ENCODE measurements around the gene C16orf54. TPM values are rescaled to one million over a fixed set of nuclear protein-coding genes. Genes with fewer than 3 reads are reported as not detected.
"Not testable (repeated sequence)": the region's sequence is repeated elsewhere in the genome, so short reads cannot be mapped to it uniquely, and the experiment has no call there.

C16orf54 gene
- total and polyA plus RNA-seq, 2 experiments from 2014 or later = 3.2 TPM; not detected in 1

DNA sequence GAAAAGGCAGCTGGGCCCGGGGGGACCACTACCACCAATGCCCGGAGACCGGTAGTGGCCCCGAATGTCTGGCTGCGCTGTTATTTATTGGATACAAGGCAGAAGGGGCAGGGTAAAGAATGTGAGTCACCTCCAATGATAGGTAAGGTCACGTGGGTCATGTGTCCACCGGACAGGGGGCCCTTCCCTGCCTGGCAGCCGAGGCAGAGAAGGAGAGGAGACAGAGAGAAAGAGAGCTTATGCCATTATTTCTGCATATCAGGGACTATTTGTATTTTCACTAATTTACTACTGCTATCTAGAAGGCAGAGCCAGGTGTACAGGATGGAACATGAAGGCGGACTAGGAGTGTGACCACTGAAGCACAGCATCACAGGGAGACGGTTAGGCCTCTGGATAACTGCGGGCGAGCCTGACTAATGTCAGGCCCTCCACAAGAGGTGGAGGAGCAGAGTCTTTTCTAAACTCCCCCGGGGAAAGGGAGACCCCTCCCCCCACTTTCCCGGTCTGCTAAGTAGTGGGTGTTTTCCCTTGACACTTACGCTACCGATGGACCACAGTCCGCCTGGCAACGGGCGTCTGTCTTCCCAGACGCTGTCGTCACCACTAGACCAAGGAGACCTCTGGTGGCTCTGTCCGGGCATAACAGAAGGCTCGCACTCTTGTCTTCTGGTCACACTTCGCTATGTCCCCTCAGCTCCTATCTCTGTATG lies 24.5 kb downstream of the C16orf54 start:
- Histone ChIP-seq H3K36me3 (ENCODE audit: insufficient read depth) (peaks cover 16% of the 10 kb centered on the region), H3K27ac (ENCODE audit: low read depth) (peak overlapping the region; percentile 83), H3K4me1 (ENCODE audit: insufficient read depth) (peaks cover 38% of the 10 kb centered on the region), H3K79me2 (replicated peaks; ENCODE audit: insufficient read depth) (peaks cover 100% of the 10 kb centered on the region), H4K20me1 (replicated peaks; ENCODE audit: insufficient read depth) (peaks cover 66% of the 10 kb centered on the region), H3F3A (replicated peaks; ENCODE audit: low read depth) (peaks cover 38% of the 10 kb centered on the region)
- DNase-seq (ENCODE audit: low spot score) = peak; percentile 80
- H2AFZ ChIP-seq; H3K27me3 ChIP-seq (ENCODE audit: insufficient read depth); H3K4me2 ChIP-seq; H3K9me2 ChIP-seq (ENCODE audit: insufficient read depth); H3K4me3 Mint-ChIP-seq; H3K9me3 Mint-ChIP-seq; H3K4me3 ChIP-seq: not testable (repeated sequence)
- TF ChIP-seq, protein P1, sequence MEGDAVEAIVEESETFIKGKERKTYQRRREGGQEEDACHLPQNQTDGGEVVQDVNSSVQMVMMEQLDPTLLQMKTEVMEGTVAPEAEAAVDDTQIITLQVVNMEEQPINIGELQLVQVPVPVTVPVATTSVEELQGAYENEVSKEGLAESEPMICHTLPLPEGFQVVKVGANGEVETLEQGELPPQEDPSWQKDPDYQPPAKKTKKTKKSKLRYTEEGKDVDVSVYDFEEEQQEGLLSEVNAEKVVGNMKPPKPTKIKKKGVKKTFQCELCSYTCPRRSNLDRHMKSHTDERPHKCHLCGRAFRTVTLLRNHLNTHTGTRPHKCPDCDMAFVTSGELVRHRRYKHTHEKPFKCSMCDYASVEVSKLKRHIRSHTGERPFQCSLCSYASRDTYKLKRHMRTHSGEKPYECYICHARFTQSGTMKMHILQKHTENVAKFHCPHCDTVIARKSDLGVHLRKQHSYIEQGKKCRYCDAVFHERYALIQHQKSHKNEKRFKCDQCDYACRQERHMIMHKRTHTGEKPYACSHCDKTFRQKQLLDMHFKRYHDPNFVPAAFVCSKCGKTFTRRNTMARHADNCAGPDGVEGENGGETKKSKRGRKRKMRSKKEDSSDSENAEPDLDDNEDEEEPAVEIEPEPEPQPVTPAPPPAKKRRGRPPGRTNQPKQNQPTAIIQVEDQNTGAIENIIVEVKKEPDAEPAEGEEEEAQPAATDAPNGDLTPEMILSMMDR (conservative IDR thresholded peaks at IDR 0.05; ENCODE audit: low read depth in 2 of 2) = peak; percentile 40 to 68
- TF ChIP-seq CREB1 (CRISPR knock-in tag; IDR thresholded peaks at IDR 0.05; ENCODE audit: low read depth) = peak; percentile 74; the same call in 1 of the 2 replicates
- Mint-ChIP-seq H3K4me1 (peaks cover 45% of the 10 kb centered on the region), H3K27ac (peak overlapping the region; percentile 54), H3K36me3 (ENCODE audit: low read depth) (peaks cover 74% of the 10 kb centered on the region), H3K27me3 (ENCODE audit: insufficient read depth, low read depth, poor library complexity) (peaks cover 27% of the 10 kb centered on the region)
- peak; percentile 78 for ATAC-seq

DNA sequence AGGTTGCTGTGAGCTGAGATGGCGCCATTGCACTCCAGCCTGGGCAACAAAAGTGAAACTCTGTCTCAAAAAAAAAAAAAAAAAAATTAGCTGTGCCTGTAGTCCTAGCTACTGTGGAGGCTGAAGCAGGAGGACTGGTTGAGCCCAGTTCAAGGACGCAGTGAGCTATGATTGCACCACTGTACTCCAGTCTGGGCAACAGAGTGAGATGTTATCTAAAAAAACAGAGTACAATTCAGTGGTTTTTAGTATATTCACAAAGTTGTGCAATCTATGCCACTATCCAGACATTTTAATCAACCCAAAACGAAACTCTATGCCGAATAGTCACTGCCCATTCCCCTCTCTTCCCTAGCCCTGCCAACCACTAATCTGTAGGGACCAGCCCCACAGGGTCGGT lies 25.1 kb downstream of the C16orf54 start:
- Histone ChIP-seq H3K79me2 (replicated peaks; ENCODE audit: insufficient read depth) (peaks cover 100% of the 10 kb centered on the region), H3K36me3 (ENCODE audit: insufficient read depth) (peaks cover 20% of the 10 kb centered on the region), H4K20me1 (replicated peaks; ENCODE audit: insufficient read depth) (peaks cover 67% of the 10 kb centered on the region), H3K4me1 (ENCODE audit: insufficient read depth) (peaks cover 42% of the 10 kb centered on the region), H3K27ac (ENCODE audit: low read depth) (peak overlapping the region; percentile 83), H3F3A (replicated peaks; ENCODE audit: low read depth) (peaks cover 39% of the 10 kb centered on the region), H3K4me2 (peak overlapping the region; percentile 20; the same call in 1 of the 2 replicates), H3K9me2 (ENCODE audit: insufficient read depth) (no peaks in the 10 kb centered on the region), H3K27me3 (ENCODE audit: insufficient read depth) (no peaks in the 10 kb centered on the region), H3K4me3 (no peak overlapping the region), H2AFZ (no peak overlapping the region)
- no peaks in the 10 kb centered on the region; the same call in 1 of the 3 replicates for H3K9me3 Mint-ChIP-seq
- H3K4me3 Mint-ChIP-seq = no peak overlapping the region
- H3K4me1 Mint-ChIP-seq = peaks cover 41% of the 10 kb centered on the region
- no peak for ATAC-seq
- peaks cover 74% of the 10 kb centered on the region for H3K36me3 Mint-ChIP-seq (ENCODE audit: low read depth)
- DNase-seq (ENCODE audit: low spot score) = no peak
- H3K27me3 Mint-ChIP-seq (ENCODE audit: insufficient read depth, low read depth, poor library complexity) = peaks cover 25% of the 10 kb centered on the region
- peak overlapping the region; percentile 54 for H3K27ac Mint-ChIP-seq
- TF ChIP-seq, protein P1 (conservative IDR thresholded peaks at IDR 0.05; ENCODE audit: low read depth in 2 of 2) = no peak
- TF ChIP-seq, protein P2, sequence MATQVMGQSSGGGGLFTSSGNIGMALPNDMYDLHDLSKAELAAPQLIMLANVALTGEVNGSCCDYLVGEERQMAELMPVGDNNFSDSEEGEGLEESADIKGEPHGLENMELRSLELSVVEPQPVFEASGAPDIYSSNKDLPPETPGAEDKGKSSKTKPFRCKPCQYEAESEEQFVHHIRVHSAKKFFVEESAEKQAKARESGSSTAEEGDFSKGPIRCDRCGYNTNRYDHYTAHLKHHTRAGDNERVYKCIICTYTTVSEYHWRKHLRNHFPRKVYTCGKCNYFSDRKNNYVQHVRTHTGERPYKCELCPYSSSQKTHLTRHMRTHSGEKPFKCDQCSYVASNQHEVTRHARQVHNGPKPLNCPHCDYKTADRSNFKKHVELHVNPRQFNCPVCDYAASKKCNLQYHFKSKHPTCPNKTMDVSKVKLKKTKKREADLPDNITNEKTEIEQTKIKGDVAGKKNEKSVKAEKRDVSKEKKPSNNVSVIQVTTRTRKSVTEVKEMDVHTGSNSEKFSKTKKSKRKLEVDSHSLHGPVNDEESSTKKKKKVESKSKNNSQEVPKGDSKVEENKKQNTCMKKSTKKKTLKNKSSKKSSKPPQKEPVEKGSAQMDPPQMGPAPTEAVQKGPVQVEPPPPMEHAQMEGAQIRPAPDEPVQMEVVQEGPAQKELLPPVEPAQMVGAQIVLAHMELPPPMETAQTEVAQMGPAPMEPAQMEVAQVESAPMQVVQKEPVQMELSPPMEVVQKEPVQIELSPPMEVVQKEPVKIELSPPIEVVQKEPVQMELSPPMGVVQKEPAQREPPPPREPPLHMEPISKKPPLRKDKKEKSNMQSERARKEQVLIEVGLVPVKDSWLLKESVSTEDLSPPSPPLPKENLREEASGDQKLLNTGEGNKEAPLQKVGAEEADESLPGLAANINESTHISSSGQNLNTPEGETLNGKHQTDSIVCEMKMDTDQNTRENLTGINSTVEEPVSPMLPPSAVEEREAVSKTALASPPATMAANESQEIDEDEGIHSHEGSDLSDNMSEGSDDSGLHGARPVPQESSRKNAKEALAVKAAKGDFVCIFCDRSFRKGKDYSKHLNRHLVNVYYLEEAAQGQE (IDR thresholded peaks at IDR 0.05; ENCODE audit: unreplicated experiment) = no peak
- TF ChIP-seq ZNF114 (CRISPR knock-in tag; IDR thresholded peaks at IDR 0.05) (no peak), EZH2phosphoT487 (IDR thresholded peaks at IDR 0.05; ENCODE audit: unreplicated experiment) (no peak)

All from GM23338 (cell line).